Fibroblast of mammary gland (primary cell): Measurements from ENCODE around the gene RGS9.

ENCODE experiments used
- DNase-seq: peaks from one replicate; pipeline ENCODE4 v3.0.0-alpha.2; 2010; ENCODE audit warnings: low read depth
- H3K4me3 ChIP-seq: 2 replicates; pipeline ENCODE4 v1.5.1; 2011; ENCODE audit warnings: low read depth, mild to moderate bottlenecking, low read length, moderate library complexity; ENCODE audit not compliant: control insufficient read depth
- TF ChIP-seq, protein P1 (sequence below): conservative IDR thresholded peaks from 2 replicates; pipeline ENCODE4 v1.5.1; 2011; ENCODE audit warnings: low read depth, low read length, inconsistent platforms; ENCODE audit not compliant: control insufficient read depth, insufficient read depth

Gene RGS9

DNA sequence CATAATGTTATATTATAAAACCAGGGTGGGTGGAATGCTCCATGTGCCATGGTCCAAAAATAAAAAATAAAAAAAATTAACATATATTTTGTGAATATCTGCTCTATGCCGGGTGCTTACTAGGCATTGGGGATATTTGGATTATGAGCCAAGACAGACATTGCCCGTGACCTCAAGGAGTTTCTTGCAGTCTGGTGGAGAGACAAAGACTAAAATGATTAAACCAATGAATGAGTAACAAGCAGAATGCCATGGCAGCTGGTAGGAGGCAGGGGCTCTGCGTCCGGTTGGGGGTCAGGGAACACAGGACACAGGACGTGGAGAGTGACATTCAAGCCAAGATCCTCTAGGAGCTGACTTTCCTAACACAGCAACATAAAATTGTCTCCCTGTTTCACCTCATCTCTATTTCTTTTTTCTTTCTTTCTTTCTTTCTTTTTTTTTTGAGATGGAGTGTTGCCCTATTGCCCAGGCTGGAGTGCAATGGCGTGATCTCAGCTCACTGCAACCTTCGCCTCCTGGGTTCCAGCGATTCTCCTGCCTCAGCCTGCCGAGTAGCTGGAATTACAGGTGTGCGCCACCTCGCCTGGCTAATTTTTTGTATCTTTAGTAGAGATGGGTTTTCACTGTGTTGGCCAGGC lies 35.4 kb downstream of the RGS9 start:
- DNase-seq, result no peak
- TF ChIP-seq, protein P1, sequence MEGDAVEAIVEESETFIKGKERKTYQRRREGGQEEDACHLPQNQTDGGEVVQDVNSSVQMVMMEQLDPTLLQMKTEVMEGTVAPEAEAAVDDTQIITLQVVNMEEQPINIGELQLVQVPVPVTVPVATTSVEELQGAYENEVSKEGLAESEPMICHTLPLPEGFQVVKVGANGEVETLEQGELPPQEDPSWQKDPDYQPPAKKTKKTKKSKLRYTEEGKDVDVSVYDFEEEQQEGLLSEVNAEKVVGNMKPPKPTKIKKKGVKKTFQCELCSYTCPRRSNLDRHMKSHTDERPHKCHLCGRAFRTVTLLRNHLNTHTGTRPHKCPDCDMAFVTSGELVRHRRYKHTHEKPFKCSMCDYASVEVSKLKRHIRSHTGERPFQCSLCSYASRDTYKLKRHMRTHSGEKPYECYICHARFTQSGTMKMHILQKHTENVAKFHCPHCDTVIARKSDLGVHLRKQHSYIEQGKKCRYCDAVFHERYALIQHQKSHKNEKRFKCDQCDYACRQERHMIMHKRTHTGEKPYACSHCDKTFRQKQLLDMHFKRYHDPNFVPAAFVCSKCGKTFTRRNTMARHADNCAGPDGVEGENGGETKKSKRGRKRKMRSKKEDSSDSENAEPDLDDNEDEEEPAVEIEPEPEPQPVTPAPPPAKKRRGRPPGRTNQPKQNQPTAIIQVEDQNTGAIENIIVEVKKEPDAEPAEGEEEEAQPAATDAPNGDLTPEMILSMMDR, result no peak
- no peak overlapping the region for H3K4me3 ChIP-seq

- H3K4me3 ChIP-seq, result no peak overlapping the region
- DNase-seq, result peak; percentile 63
- TF ChIP-seq, protein P1, result no peak
These were observed 36.2 kb downstream of the RGS9 start for GRCh38 chr17:65173284-65173793.

DNA sequence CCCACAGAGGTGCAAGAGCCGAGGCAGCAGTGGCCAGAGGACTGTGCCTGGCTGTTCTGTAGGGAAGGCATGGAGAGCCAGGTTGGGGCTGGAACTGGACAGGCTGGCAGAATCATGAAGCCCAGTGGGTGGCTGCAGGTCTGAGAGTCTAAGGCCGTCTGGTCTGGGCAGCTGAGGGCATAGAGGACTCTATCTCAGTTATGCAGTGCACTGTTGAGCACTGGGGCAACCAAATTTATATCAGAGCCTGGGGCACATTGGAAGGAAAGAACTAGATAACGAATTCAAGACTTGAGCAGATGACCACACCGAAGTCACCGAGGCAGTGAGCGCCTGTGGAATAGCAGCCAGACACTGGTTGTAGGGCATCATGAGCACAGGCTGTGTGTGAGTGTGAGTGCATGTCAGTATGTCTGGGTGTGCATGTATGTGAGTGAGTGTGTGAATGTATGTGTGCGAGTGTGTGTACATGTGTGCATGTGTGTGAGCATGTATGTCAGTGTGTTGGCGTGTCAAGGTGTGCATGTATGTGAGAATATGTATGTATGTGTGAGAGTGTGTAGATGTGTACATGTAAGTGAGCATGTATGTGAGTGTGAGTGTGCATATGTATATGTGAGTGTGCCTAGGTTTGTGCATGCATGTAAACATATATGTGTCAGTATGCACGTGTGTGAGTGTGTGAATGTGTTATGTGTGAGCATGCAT lies 37.0 kb downstream of the RGS9 start:
- DNase-seq, result no peak
- no peak overlapping the region for H3K4me3 ChIP-seq
- TF ChIP-seq, protein P1, result no peak

DNA sequence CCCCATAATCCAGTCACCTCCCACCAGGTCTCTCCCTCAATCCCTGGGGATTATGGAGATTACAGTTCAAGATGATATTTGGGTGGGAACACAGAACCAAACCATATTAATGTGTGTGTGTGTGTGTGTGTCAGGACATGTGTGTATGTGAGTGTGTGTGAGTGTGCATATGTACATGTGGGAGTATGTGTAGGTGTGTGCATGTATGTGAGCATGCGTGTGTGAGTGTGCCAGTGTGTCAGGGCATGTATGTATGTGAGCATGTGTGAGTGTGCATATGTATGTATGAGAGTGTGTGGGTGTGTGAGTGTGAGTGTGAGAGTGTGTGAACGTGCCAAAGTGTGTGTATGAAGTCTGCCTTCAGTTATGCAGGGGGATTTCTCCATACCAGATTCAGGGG lies 37.8 kb downstream of the RGS9 start:
- DNase-seq, result no peak
- H3K4me3 ChIP-seq, result no peak overlapping the region
- TF ChIP-seq, protein P1, result no peak

GRCh38 chr17:65175952-65176351 lies 38.8 kb downstream of the RGS9 start:
- TF ChIP-seq, protein P1, result no peak
- no peak for DNase-seq

GRCh38 chr17:65176646-65177409 lies 39.7 kb downstream of the RGS9 start:
- H3K4me3 ChIP-seq, result no peak overlapping the region
- TF ChIP-seq, protein P1, result no peak
- DNase-seq, result no peak

More at GRCh38 chr17:65175952-65176351, 38.8 kb downstream of the RGS9 start:
- no peak overlapping the region for H3K4me3 ChIP-seq
